Hepatocyte (in vitro differentiated cells): ENCODE measurements around the gene UROC1. TPM values are rescaled to one million over a fixed set of nuclear protein-coding genes. Genes with fewer than 3 reads are reported as not detected.

ENCODE experiments used
- DNase-seq: peaks from one replicate; pipeline ENCODE4 v3.0.0-alpha.2; 2016; ENCODE audit warnings: low spot score
- H2AFZ ChIP-seq: fragments of 200-600 bp; sonication (generic); 2 replicates; pipeline ENCODE4 v1.6.0; 2016; ENCODE audit warnings: antibody characterized with exemption, mild to moderate bottlenecking
- H3K27ac ChIP-seq: fragments of 200-600 bp; sonication (generic); 2 replicates; pipeline ENCODE4 v1.5.1; 2016; ENCODE audit warnings: mild to moderate bottlenecking
- H3K27me3 ChIP-seq: fragments of 200-600 bp; sonication (generic); 2 replicates; pipeline ENCODE4 v1.6.1; 2016
- H3K36me3 ChIP-seq: fragments of 200-600 bp; sonication (generic); replicated peaks from 2 replicates; pipeline ENCODE4 v1.5.1; 2016; ENCODE audit warnings: low read depth; ENCODE audit not compliant: insufficient read depth
- H3K4me1 ChIP-seq: fragments of 200-600 bp; sonication (generic); 2 replicates; pipeline ENCODE4 v1.5.1; 2016; ENCODE audit warnings: mild to moderate bottlenecking, moderate library complexity; ENCODE audit not compliant: insufficient read depth
- H3K4me2 ChIP-seq: fragments of 200-600 bp; sonication (generic); 2 replicates; pipeline ENCODE4 v1.6.0; 2016
- H3K4me3 ChIP-seq: fragments of 200-600 bp; sonication (generic); 2 replicates; pipeline ENCODE4 v1.5.1; 2016; ENCODE audit warnings: mild to moderate bottlenecking
- H3K79me2 ChIP-seq: fragments of 200-600 bp; sonication (generic); 2 replicates; pipeline ENCODE4 v1.6.0; 2017; ENCODE audit warnings: mild to moderate bottlenecking
- H3K9me2 ChIP-seq: fragments of 200-600 bp; sonication (generic); replicated peaks from 2 replicates; pipeline ENCODE4 v1.6.0; 2017; ENCODE audit warnings: mild to moderate bottlenecking; ENCODE audit not compliant: insufficient read depth
- H3K9me3 ChIP-seq: fragments of 200-600 bp; sonication (generic); 2 replicates; pipeline ENCODE4 v1.5.1; 2016; ENCODE audit warnings: low read depth, mild to moderate bottlenecking
- H4K20me1 ChIP-seq: fragments of 200-600 bp; sonication (generic); 2 replicates; pipeline ENCODE4 v1.6.0; 2016; ENCODE audit warnings: mild to moderate bottlenecking; ENCODE audit not compliant: insufficient read depth, poor library complexity, severe bottlenecking
- CTCF ChIP-seq: fragments of 200-600 bp; sonication (generic); IDR thresholded peaks from 2 replicates; pipeline ENCODE4 v1.5.1; 2016; ENCODE audit warnings: antibody characterized with exemption, mild to moderate bottlenecking; ENCODE audit not compliant: poor library complexity
- EZH2 ChIP-seq: fragments of 200-600 bp; sonication (generic); IDR thresholded peaks from 2 replicates; pipeline ENCODE4 v1.6.1; 2016; ENCODE audit warnings: antibody characterized with exemption, mild to moderate bottlenecking, borderline replicate concordance
- EZH2phosphoT487 ChIP-seq: fragments of 200-600 bp; sonication (generic); IDR thresholded peaks from one replicate; pipeline ENCODE4 v1.6.1; 2018; ENCODE audit warnings: antibody characterized with exemption, mild to moderate bottlenecking, low read depth, moderate library complexity; ENCODE audit not compliant: unreplicated experiment, severe bottlenecking
- WGBS: methylation state at CpG from one replicate; pipeline ENCODE4 v1.1.6; 2016; ENCODE audit warnings: low lambda C conversion rate; ENCODE audit errors: missing lambda C conversion rate; 5-methylcytosine and 5-hydroxymethylcytosine counted together
- polyA plus RNA-seq: library from polyadenylated mRNA; unstranded; fragments of >200 nt; fragmentation: Nextera tagmentation; extraction: Ambion mirVana; gene quantifications from 2 replicates; pipeline ENCODE4 v1.2.1, GENCODE V29; 2016
- total RNA-seq: library from RNA; depleted of rRNA; stranded (reverse); fragments of >200 nt; gene quantifications from 2 replicates; pipeline ENCODE4 v1.2.3, GENCODE V29; 2014

UROC1 gene
- total and polyA plus RNA-seq, 2 experiments from 2014 or later: 2.3 to 4.2 TPM

- no peak overlapping the region for H3K4me2 ChIP-seq
- no peak overlapping the region for H2AFZ ChIP-seq
- H3K9me2 ChIP-seq: no peaks in the 10 kb centered on the region
- H3K79me2 ChIP-seq: no peaks in the 10 kb centered on the region
- H3K27me3 ChIP-seq: no peaks in the 10 kb centered on the region
- no peak overlapping the region for H3K4me3 ChIP-seq
- WGBS: 89% methylated on average over 10 of the region's 10 CpGs
- TF ChIP-seq CTCF (no peak), EZH2phosphoT487 (no peak), EZH2 (no peak)
- no peak for DNase-seq
- H3K4me1 ChIP-seq: no peaks in the 10 kb centered on the region
- no peaks in the 10 kb centered on the region for H3K36me3 ChIP-seq
- H4K20me1 ChIP-seq: no peaks in the 10 kb centered on the region
- no peaks in the 10 kb centered on the region for H3K9me3 ChIP-seq
- no peak overlapping the region for H3K27ac ChIP-seq
Observed at GRCh38 chr3:126555795-126556636, 38.4 kb upstream of the UROC1 start.

GRCh38 chr3:126554560-126555525, 37.3 kb upstream of the UROC1 start:
- Histone ChIP-seq H2AFZ (no peak overlapping the region), H3K36me3 (no peaks in the 10 kb centered on the region), H3K79me2 (no peaks in the 10 kb centered on the region), H3K27ac (no peak overlapping the region), H3K9me3 (no peaks in the 10 kb centered on the region), H4K20me1 (no peaks in the 10 kb centered on the region), H3K4me1 (no peaks in the 10 kb centered on the region), H3K27me3 (no peaks in the 10 kb centered on the region), H3K4me3 (no peak overlapping the region), H3K4me2 (no peak overlapping the region), H3K9me2 (no peaks in the 10 kb centered on the region)
- TF ChIP-seq EZH2phosphoT487: no peak
- no peak for TF ChIP-seq CTCF
- no peak for TF ChIP-seq EZH2
- 88% methylated on average over 19 of the region's 19 CpGs for WGBS
- no peak for DNase-seq

- DNase-seq: no peak
- TF ChIP-seq EZH2 (no peak), EZH2phosphoT487 (no peak), CTCF (no peak)
Observed at GRCh38 chr3:126553284-126554084, 35.9 kb upstream of the UROC1 start.

More at GRCh38 chr3:126553284-126554084, 35.9 kb upstream of the UROC1 start:
- Histone ChIP-seq H3K9me3 (no peaks in the 10 kb centered on the region), H3K4me3 (no peak overlapping the region), H3K4me2 (no peak overlapping the region), H4K20me1 (no peaks in the 10 kb centered on the region), H3K9me2 (no peaks in the 10 kb centered on the region), H3K27ac (no peak overlapping the region), H2AFZ (no peak overlapping the region), H3K4me1 (no peaks in the 10 kb centered on the region), H3K27me3 (no peaks in the 10 kb centered on the region), H3K79me2 (no peaks in the 10 kb centered on the region), H3K36me3 (no peaks in the 10 kb centered on the region)
- 94% methylated on average over 18 of the region's 19 CpGs for WGBS
